OCI-LY7 (cell line): ENCODE results near the gene ERGIC1. TPM values are rescaled to one million over a fixed set of nuclear protein-coding genes. Genes with fewer than 3 reads are reported as not detected.

ENCODE experiments used
- BruUV-seq: library from RNA; stranded (reverse); fragments of 400-500 nt; replicated peaks from 2 replicates; lab custom pipeline; 2021; lab: Mats Ljungman, UMichigan
- CTCF ChIA-PET: fragments of 300-600 bp; sonication (Branson Sonifier 250); formaldehyde crosslinking; loops from one replicate; lab custom pipeline; 2022; ENCODE audit warnings: antibody characterized with exemption; ENCODE audit not compliant: unreplicated experiment; lab: Charles Lee
- POLR2A ChIA-PET: fragments of 300-600 bp; sonication (Branson Sonifier 250); formaldehyde crosslinking; loops from one replicate; lab custom pipeline; 2022; ENCODE audit warnings: antibody characterized with exemption; lab: Charles Lee
- DNase-seq: peaks from one replicate; pipeline ENCODE4 v3.0.0-alpha.2; 2015; ENCODE audit warnings: low spot score
- H2AFZ ChIP-seq: fragments of 200-600 bp; sonication (generic), shearing (Covaris generic); 2 replicates; pipeline ENCODE4 v1.6.1; 2014; ENCODE audit warnings: mild to moderate bottlenecking, antibody characterized with exemption, low read length, moderate library complexity
- H3K27ac ChIP-seq: fragments of 200-600 bp; sonication (generic); 2 replicates; pipeline ENCODE4 v1.5.1; 2014; ENCODE audit warnings: mixed run types, low read depth, mild to moderate bottlenecking, moderate library complexity, low read length, inconsistent platforms; ENCODE audit not compliant: poor library complexity, severe bottlenecking
- H3K36me3 ChIP-seq: fragments of 200-600 bp; sonication (generic); 2 replicates; pipeline ENCODE4 v1.6.1; 2014; ENCODE audit warnings: mild to moderate bottlenecking, antibody characterized with exemption, low read length, moderate library complexity, mixed read lengths; ENCODE audit not compliant: insufficient read depth
- H3K4me1 ChIP-seq: fragments of 200-600 bp; sonication (generic); 2 replicates; pipeline ENCODE4 v1.5.1; 2014; ENCODE audit warnings: mild to moderate bottlenecking, low read length; ENCODE audit not compliant: insufficient read depth, poor library complexity, severe bottlenecking
- H3K4me2 ChIP-seq: fragments of 200-600 bp; sonication (generic); 2 replicates; pipeline ENCODE4 v1.6.1; 2014; ENCODE audit warnings: mild to moderate bottlenecking, low read length
- H3K4me3 ChIP-seq: fragments of 200-600 bp; sonication (generic); 2 replicates; pipeline ENCODE4 v1.5.1; 2014; ENCODE audit warnings: mild to moderate bottlenecking, low read depth, low read length; ENCODE audit not compliant: poor library complexity, severe bottlenecking
- H3K79me2 ChIP-seq: fragments of 200-600 bp; sonication (generic); 2 replicates; pipeline ENCODE4 v1.6.1; 2016; ENCODE audit warnings: low read depth, mild to moderate bottlenecking, low read length, moderate library complexity, mixed read lengths; ENCODE audit not compliant: insufficient read depth
- H3K9me2 ChIP-seq: fragments of 200-600 bp; sonication (generic); 2 replicates; pipeline ENCODE4 v1.6.1; 2016; ENCODE audit warnings: mild to moderate bottlenecking, low read length, mixed read lengths; ENCODE audit not compliant: insufficient read depth
- H3K9me3 ChIP-seq: fragments of 200-600 bp; sonication (generic); 2 replicates; pipeline ENCODE4 v1.6.1; 2014; ENCODE audit warnings: mild to moderate bottlenecking, mixed run types, low read length, mixed read lengths
- H4K20me1 ChIP-seq: fragments of 200-600 bp; sonication (generic); 2 replicates; pipeline ENCODE4 v1.6.1; 2014; ENCODE audit warnings: mild to moderate bottlenecking, antibody characterized with exemption, low read length, moderate library complexity, mixed read lengths; ENCODE audit not compliant: insufficient read depth
- EZH2phosphoT487 ChIP-seq: fragments of 200-600 bp; sonication (generic); IDR thresholded peaks from 2 replicates; pipeline ENCODE4 v1.6.1; 2018; ENCODE audit warnings: low read depth, borderline replicate concordance, mild to moderate bottlenecking, mixed run types, antibody characterized with exemption, low read length, moderate library complexity, mixed read lengths
- intact Hi-C: fragments of 100-400 bp; cut with micrococcal nuclease; formaldehyde crosslinking; loops from one replicate; pipeline ENCODE4 v1.10.0; 2022; ENCODE audit not compliant: unreplicated experiment
- total RNA-seq, 2 experiments: library from RNA; depleted of rRNA in 1 of 2; stranded (reverse); fragments of >200 nt in 1 of 2; shearing (Covaris generic) in 1 of 2; gene quantifications; 2 replicates each; pipeline ENCODE4 v1.2.3, GENCODE V29; 2014 to 2022
- TF ChIP-seq, protein P1 (sequence below): fragments of 200-600 bp; sonication (generic); conservative IDR thresholded peaks from 2 replicates; pipeline ENCODE4 v1.5.1; 2014; ENCODE audit warnings: mild to moderate bottlenecking, antibody characterized with exemption, low read length, moderate library complexity, mixed read lengths

Gene ERGIC1
- total RNA-seq, 2 experiments from 2014 or later, result 125 to 178 TPM

DNA sequence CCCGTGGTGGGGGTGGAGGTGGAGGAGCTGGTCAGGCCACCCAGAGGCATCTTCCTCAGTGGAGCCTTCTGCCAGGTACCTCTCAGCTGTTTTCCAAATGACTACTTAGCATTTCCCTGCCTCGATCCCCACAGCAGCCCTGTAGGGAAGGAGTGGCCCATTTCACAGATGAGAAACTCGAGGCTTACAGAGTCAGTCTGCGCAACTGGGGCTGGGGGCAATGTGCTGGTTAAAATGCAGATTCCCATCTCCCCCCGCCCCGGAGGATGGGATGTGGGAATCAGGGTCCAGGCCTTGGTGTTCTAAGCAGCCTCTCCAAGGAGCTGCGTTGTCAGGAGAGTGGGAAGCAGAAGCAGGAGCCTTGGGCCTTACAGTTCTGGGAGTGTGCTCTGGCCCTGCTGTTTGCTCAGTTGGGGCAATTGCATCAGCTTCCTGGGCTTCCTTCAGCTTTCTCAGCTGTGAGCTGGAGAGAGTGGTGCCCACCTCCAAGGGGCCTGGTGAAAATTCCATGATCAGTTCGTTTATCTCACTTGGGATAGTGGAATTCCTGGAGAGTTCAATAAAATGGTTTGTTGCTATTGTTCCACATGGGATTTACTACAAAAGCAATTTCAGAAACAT is 19.4 kb downstream of the ERGIC1 start:
- POLR2A ChIA-PET, result interaction anchor here (0.5 kb wide), 1 partner anchor 59 kb away, joined by 3 read pairs; no protein-coding TSS in a partner anchor
- Histone ChIP-seq H2AFZ (no peak overlapping the region), H3K36me3 (peaks cover 7% of the 10 kb centered on the region; the same call in 1 of the 2 replicates), H3K9me3 (no peaks in the 10 kb centered on the region), H3K4me3 (no peak overlapping the region), H3K9me2 (no peaks in the 10 kb centered on the region), H3K79me2 (peaks cover 46% of the 10 kb centered on the region; the same call in 1 of the 2 replicates), H3K4me2 (no peak overlapping the region), H3K4me1 (peaks cover 32% of the 10 kb centered on the region), H3K27ac (peak overlapping the region; percentile 9), H4K20me1 (peaks cover 13% of the 10 kb centered on the region)
- no peak for DNase-seq
- no TSS peak for BruUV-seq
- CTCF ChIA-PET, result no interaction called here
- TF ChIP-seq EZH2phosphoT487, result no peak
- TF ChIP-seq, protein P1, sequence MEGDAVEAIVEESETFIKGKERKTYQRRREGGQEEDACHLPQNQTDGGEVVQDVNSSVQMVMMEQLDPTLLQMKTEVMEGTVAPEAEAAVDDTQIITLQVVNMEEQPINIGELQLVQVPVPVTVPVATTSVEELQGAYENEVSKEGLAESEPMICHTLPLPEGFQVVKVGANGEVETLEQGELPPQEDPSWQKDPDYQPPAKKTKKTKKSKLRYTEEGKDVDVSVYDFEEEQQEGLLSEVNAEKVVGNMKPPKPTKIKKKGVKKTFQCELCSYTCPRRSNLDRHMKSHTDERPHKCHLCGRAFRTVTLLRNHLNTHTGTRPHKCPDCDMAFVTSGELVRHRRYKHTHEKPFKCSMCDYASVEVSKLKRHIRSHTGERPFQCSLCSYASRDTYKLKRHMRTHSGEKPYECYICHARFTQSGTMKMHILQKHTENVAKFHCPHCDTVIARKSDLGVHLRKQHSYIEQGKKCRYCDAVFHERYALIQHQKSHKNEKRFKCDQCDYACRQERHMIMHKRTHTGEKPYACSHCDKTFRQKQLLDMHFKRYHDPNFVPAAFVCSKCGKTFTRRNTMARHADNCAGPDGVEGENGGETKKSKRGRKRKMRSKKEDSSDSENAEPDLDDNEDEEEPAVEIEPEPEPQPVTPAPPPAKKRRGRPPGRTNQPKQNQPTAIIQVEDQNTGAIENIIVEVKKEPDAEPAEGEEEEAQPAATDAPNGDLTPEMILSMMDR, result no peak
- intact Hi-C loops, result loop anchor here (5.0 kb wide), 1 partner anchor 136 kb away; no protein-coding TSS in a partner anchor

DNA sequence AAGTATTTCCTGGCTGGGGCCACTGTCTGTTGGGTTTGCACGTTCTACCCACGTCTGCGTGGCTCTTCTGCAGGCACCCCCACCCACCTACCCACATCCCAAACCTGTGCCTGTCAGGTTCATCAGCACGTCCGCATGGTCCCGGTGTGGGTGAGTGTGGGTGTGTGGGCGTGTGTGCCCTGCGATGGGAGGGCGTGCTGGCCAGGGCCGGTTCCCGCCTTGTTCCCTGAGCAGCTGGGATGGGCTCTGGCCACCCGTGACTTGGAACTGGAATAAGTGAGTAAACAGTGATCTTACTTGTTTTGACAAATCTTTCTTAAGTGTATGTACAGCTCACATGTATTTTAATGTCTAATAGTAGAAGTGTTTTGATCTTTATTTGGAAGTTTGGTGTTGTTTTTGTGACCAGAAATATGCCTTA is 20.4 kb downstream of the ERGIC1 start:
- CTCF ChIA-PET, result interaction anchor here (0.6 kb wide), 1 partner anchor 10 kb away, joined by 3 read pairs; no protein-coding TSS in a partner anchor
- peaks cover 7% of the 10 kb centered on the region; the same call in 1 of the 2 replicates for H3K36me3 ChIP-seq
- H4K20me1 ChIP-seq, result peaks cover 8% of the 10 kb centered on the region; the same call in 1 of the 2 replicates
- no TSS peak for BruUV-seq
- no peak overlapping the region for H2AFZ ChIP-seq
- no peak overlapping the region for H3K4me3 ChIP-seq
- peaks cover 37% of the 10 kb centered on the region; the same call in 1 of the 2 replicates for H3K79me2 ChIP-seq
- no peak for DNase-seq
- no peak for TF ChIP-seq EZH2phosphoT487
- TF ChIP-seq, protein P1, result no peak
- no peak overlapping the region for H3K4me2 ChIP-seq
- intact Hi-C loops, result loop anchor here (5.0 kb wide), 1 partner anchor 137 kb away; no protein-coding TSS in a partner anchor
- H3K27ac ChIP-seq, result no peak overlapping the region
- no peaks in the 10 kb centered on the region for H3K9me3 ChIP-seq
- H3K9me2 ChIP-seq, result no peaks in the 10 kb centered on the region
- POLR2A ChIA-PET, result no interaction called here
- peaks cover 22% of the 10 kb centered on the region for H3K4me1 ChIP-seq

DNA sequence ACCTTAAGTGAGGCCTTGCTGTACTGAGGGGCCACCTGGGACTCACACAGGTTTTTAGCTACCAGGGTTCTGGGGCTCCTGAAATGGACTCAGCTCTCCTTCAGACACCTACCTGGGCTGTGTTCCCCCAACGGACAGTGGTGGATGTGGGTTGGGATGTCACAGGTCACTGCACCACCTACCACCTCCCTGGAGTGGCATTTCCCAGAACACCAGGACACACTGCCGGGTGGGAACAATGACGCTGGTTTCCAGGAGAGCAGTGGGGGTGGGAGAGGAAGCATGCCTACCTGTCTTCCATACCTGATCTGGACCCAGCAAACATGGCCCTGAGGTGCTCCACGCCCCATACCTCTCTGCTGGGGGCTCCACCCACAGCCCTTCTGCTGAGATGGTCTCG is 20.9 kb downstream of the ERGIC1 start:
- H3K4me1 ChIP-seq, result peaks cover 17% of the 10 kb centered on the region
- no peaks in the 10 kb centered on the region for H3K9me2 ChIP-seq
- no peak overlapping the region for H2AFZ ChIP-seq
- no peak overlapping the region for H3K27ac ChIP-seq
- H3K36me3 ChIP-seq, result peaks cover 7% of the 10 kb centered on the region; the same call in 1 of the 2 replicates
- no peaks in the 10 kb centered on the region for H3K9me3 ChIP-seq
- no peak overlapping the region for H3K4me3 ChIP-seq
- TF ChIP-seq, protein P1, result no peak
- no peak for TF ChIP-seq EZH2phosphoT487
- H3K4me2 ChIP-seq, result no peak overlapping the region
- BruUV-seq, result no TSS peak
- no peak for DNase-seq
- ChIA-PET CTCF (no interaction called here), POLR2A (no interaction called here)
- peaks cover 31% of the 10 kb centered on the region; the same call in 1 of the 2 replicates for H3K79me2 ChIP-seq
- peaks cover 5% of the 10 kb centered on the region; the same call in 1 of the 2 replicates for H4K20me1 ChIP-seq
- intact Hi-C loops, result loop anchor here (5.0 kb wide), 1 partner anchor 138 kb away; no protein-coding TSS in a partner anchor
